ENCODE measurements around the gene TNS3.

TNS3 gene

GRCh38 chr7:47572939-47573757 is 8.8 kb downstream of the TNS3 start:
- TF ChIP-seq, protein P1, sequence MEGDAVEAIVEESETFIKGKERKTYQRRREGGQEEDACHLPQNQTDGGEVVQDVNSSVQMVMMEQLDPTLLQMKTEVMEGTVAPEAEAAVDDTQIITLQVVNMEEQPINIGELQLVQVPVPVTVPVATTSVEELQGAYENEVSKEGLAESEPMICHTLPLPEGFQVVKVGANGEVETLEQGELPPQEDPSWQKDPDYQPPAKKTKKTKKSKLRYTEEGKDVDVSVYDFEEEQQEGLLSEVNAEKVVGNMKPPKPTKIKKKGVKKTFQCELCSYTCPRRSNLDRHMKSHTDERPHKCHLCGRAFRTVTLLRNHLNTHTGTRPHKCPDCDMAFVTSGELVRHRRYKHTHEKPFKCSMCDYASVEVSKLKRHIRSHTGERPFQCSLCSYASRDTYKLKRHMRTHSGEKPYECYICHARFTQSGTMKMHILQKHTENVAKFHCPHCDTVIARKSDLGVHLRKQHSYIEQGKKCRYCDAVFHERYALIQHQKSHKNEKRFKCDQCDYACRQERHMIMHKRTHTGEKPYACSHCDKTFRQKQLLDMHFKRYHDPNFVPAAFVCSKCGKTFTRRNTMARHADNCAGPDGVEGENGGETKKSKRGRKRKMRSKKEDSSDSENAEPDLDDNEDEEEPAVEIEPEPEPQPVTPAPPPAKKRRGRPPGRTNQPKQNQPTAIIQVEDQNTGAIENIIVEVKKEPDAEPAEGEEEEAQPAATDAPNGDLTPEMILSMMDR (IDR thresholded peaks at IDR 0.05; ENCODE audit: control extremely low read depth, extremely low read depth, low read depth, missing control alignments): no peak
- ChIA-PET POLR2A (no interaction called here), CTCF (no interaction called here)
- no peak for DNase-seq (ENCODE audit: extremely low spot score)

DNA sequence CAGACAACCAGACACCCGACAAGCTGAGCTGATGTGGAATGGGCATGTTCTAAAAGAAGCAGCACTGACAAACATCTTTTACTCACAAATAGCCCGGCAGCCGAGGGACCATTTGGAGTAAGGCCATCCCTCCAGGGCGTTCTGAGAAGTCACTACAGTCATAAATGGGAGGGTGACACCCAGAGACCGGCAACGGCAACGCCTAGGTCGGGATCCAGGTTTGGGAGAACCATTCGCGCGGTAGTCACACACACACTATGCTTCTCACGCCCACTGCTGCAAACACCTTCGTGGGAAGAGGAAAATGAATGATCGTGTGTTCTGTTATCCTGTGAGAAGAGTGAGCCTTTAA is 9.8 kb downstream of the TNS3 start:
- POLR2A ChIA-PET: no interaction called here
- no peak for DNase-seq (ENCODE audit: extremely low spot score)
- TF ChIP-seq, protein P1 (IDR thresholded peaks at IDR 0.05; ENCODE audit: control extremely low read depth, extremely low read depth, low read depth, missing control alignments): no peak
- CTCF ChIA-PET: interaction anchor here (0.9 to 1.1 kb wide), 2 partner anchors 12 to 306 kb away, joined by 3 to 5 read pairs; no protein-coding TSS in a partner anchor

- CTCF ChIA-PET: interaction anchor here (0.9 to 1.1 kb wide), 2 partner anchors 13 to 305 kb away, joined by 3 to 5 read pairs; no protein-coding TSS in a partner anchor
- no peak for DNase-seq (ENCODE audit: extremely low spot score)
- POLR2A ChIA-PET: no interaction called here
- TF ChIP-seq, protein P1 (IDR thresholded peaks at IDR 0.05; ENCODE audit: control extremely low read depth, extremely low read depth, low read depth, missing control alignments): no peak
Observed at GRCh38 chr7:47571331-47572093, 10.4 kb downstream of the TNS3 start.

DNA sequence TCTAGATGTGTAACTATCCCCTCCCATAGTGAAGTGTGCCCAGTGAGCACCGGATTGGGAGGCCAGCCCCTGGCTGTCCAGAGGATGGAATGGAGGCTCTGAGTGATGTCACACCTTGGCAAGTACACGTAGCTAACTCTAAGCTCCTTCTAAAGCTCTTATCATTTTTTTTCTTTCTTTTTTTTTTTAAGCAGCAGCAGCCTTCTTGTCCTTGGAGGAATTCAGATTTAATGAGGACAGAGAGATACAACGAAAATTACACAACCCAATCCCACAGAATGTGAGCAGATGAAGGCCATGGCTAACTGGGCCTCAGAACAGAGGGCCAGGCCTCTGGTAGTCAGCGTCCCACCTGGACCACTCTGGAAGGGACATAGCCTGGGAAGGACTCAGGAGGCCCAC is 11.3 kb downstream of the TNS3 start:
- DNase-seq (ENCODE audit: extremely low spot score): no peak
- POLR2A ChIA-PET: no interaction called here
- TF ChIP-seq, protein P1 (IDR thresholded peaks at IDR 0.05; ENCODE audit: control extremely low read depth, extremely low read depth, low read depth, missing control alignments): no peak
- CTCF ChIA-PET: no interaction called here

DNA sequence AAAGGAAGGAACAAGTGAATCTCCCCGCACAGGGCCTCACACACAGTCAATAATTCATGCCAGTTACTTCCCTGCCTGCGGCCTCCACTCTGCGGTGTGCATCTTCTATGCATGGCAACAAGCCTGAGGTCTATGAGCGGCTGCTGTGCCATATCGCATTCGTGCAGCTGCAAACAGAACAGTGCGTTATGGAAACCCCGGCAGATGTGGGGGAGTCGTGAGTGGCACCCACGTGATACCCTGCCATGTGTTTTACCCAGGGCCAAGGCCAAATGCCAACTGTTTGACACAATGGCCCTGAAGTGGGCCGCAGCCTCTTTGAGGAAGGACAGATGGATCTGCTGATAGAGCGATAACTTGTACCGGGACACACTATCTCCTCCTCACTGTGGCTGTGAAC is 13.4 kb downstream of the TNS3 start:
- POLR2A ChIA-PET: no interaction called here
- CTCF ChIA-PET: no interaction called here

GRCh38 chr7:47568056-47568455 is 13.9 kb downstream of the TNS3 start:
- ChIA-PET POLR2A (no interaction called here), CTCF (interaction anchor here (0.9 kb wide), 1 partner anchor 16 kb away, joined by 3 read pairs; no protein-coding TSS in a partner anchor)
- no peak for DNase-seq (ENCODE audit: extremely low spot score)
- TF ChIP-seq, protein P1 (IDR thresholded peaks at IDR 0.05; ENCODE audit: control extremely low read depth, extremely low read depth, low read depth, missing control alignments): no peak

More for the DNA sequence above, 13.4 kb downstream of the TNS3 start:
- TF ChIP-seq, protein P1 (IDR thresholded peaks at IDR 0.05; ENCODE audit: control extremely low read depth, extremely low read depth, low read depth, missing control alignments): no peak
- no peak for DNase-seq (ENCODE audit: extremely low spot score)

Data from GM10248 (cell line).